GM12878 (cell line): Measurements from ENCODE around the gene TMOD2. TPM values are rescaled to one million over a fixed set of nuclear protein-coding genes. Genes with fewer than 3 reads are reported as not detected.

Experiments
- ATAC-seq: fragments of 200-7000 bp; cut with Tn5 transposase; 3 replicates; pipeline ENCODE4 v1.9.1; 2020; ENCODE audit warnings: mild to moderate bottlenecking, moderate library complexity
- BruUV-seq: library from RNA; stranded (reverse); fragments of 400-500 nt; replicated peaks from 2 replicates; lab custom pipeline; 2021; lab: Mats Ljungman, UMichigan
- CTCF ChIA-PET: fragments of 300-600 bp; sonication (Branson Sonifier 250); formaldehyde crosslinking; extraction: SDS; loops from one replicate; lab custom pipeline; 2021; ENCODE audit warnings: inconsistent platforms; lab: Yijun Ruan, JAX
- POLR2A ChIA-PET: fragments of 350-600 bp; formaldehyde crosslinking; extraction: SDS; loops from one replicate; lab custom pipeline; 2021; ENCODE audit warnings: inconsistent platforms; lab: Charles Lee
- RAD21 ChIA-PET: fragments of 300-600 bp; sonication (Branson Sonifier 250); formaldehyde crosslinking; loops from one replicate; lab custom pipeline; 2023; ENCODE audit warnings: antibody characterized with exemption; ENCODE audit not compliant: unreplicated experiment; lab: Charles Lee
- SMC1A ChIA-PET: fragments of 300-600 bp; sonication (Branson Sonifier 250); formaldehyde crosslinking; loops from one replicate; lab custom pipeline; 2023; ENCODE audit not compliant: unreplicated experiment, uncharacterized antibody; lab: Charles Lee
- DNase-seq: peaks from one replicate; pipeline ENCODE4 v3.0.0-alpha.2; 2011; ENCODE audit warnings: low read depth, low spot score
- FAIRE-seq: peaks from 3 replicates; lab custom pipeline; 2011; peaks lifted over from hg19 to GRCh38; lab: Jason Lieb, UNC
- H2AFZ ChIP-seq: 2 replicates; pipeline ENCODE4 v1.6.0; 2011; ENCODE audit warnings: low read depth, low read length, control low read depth; ENCODE audit not compliant: control insufficient read depth
- H3K27ac ChIP-seq: 2 replicates; pipeline ENCODE4 v1.5.1; 2011; ENCODE audit warnings: control low read depth; ENCODE audit not compliant: control insufficient read depth, insufficient read depth
- H3K27me3 ChIP-seq, 2 experiments: replicated peaks in 1 of 2; 2 replicates each; pipeline versions ENCODE4 v1.6.0 to v1.6.1; 2011; ENCODE audit warnings: low read length in 1 of 2; ENCODE audit not compliant: control insufficient read depth in 2 of 2, insufficient read depth in 2 of 2
- H3K36me3 ChIP-seq, 2 experiments: 2 replicates each; pipeline ENCODE4 v1.5.1; 2011; ENCODE audit warnings: low read length in 1 of 2; ENCODE audit not compliant: control insufficient read depth in 2 of 2, insufficient read depth in 2 of 2
- H3K4me1 ChIP-seq: 2 replicates; pipeline ENCODE4 v1.6.1; 2011; ENCODE audit warnings: mild to moderate bottlenecking, low read length, moderate library complexity, mixed read lengths; ENCODE audit not compliant: control insufficient read depth, insufficient read depth
- H3K4me2 ChIP-seq: 2 replicates; pipeline ENCODE4 v1.6.0; 2011; ENCODE audit warnings: control low read depth; ENCODE audit not compliant: control insufficient read depth, insufficient read depth
- H3K4me3 ChIP-seq: fragments of 200-600 bp; sonication (generic); 2 replicates; pipeline ENCODE4 v1.5.1; 2016
- H3K79me2 ChIP-seq: 2 replicates; pipeline ENCODE4 v1.6.0; 2011; ENCODE audit warnings: low read length; ENCODE audit not compliant: control insufficient read depth, insufficient read depth
- H3K9ac ChIP-seq: 2 replicates; pipeline ENCODE4 v1.8.0; 2011; ENCODE audit warnings: low read length, control low read depth, mixed read lengths; ENCODE audit not compliant: control insufficient read depth, insufficient read depth
- H3K9me3 ChIP-seq: replicated peaks from 3 replicates; pipeline ENCODE4 v1.5.1; 2011; ENCODE audit warnings: mild to moderate bottlenecking, low read length; ENCODE audit not compliant: control insufficient read depth, insufficient read depth
- H4K20me1 ChIP-seq: 2 replicates; pipeline ENCODE4 v1.6.0; 2011; ENCODE audit not compliant: control insufficient read depth, insufficient read depth
- BRCA1 ChIP-seq: IDR thresholded peaks from 2 replicates; pipeline ENCODE4 v1.6.1; 2011; ENCODE audit warnings: low read depth, low read length, improper control_type of control experiment
- CEBPB ChIP-seq, 2 experiments: fragments of 150-350 bp in 1 of 2; IDR thresholded peaks; 2 replicates each; pipeline ENCODE4 v1.6.1; 2012 to 2014; ENCODE audit warnings: low read depth in 2 of 2, low read length in 2 of 2, borderline replicate concordance in 1 of 2, inconsistent platforms in 1 of 2
- FOXK2 ChIP-seq: fragments of 450-650 bp; IDR thresholded peaks from 2 replicates; pipeline ENCODE4 v1.6.1; 2017; ENCODE audit warnings: mild to moderate bottlenecking, moderate library complexity
- FOXM1 ChIP-seq: IDR thresholded peaks from 2 replicates; pipeline ENCODE4 v1.6.1; 2012; ENCODE audit warnings: low read depth, mild to moderate bottlenecking, inconsistent platforms, low read length, moderate library complexity
- IRF4 ChIP-seq: IDR thresholded peaks from 2 replicates; pipeline ENCODE4 v1.6.1; 2011; ENCODE audit warnings: low read depth, low read length
- JUND ChIP-seq: IDR thresholded peaks from 2 replicates; pipeline ENCODE4 v1.6.1; 2012; ENCODE audit warnings: low read depth, mild to moderate bottlenecking, low read length, improper control_type of control experiment, moderate library complexity
- NFIC ChIP-seq: IDR thresholded peaks from 2 replicates; pipeline ENCODE4 v1.6.1; 2012; ENCODE audit warnings: low read depth, mild to moderate bottlenecking, inconsistent platforms, low read length, moderate library complexity
- NRF1 ChIP-seq: conservative IDR thresholded peaks from 2 replicates; pipeline ENCODE4 v1.6.1; 2011; ENCODE audit warnings: mild to moderate bottlenecking, low read depth, low read length, improper control_type of control experiment
- RAD21 ChIP-seq: IDR thresholded peaks from 2 replicates; pipeline ENCODE4 v1.6.1; 2011; ENCODE audit warnings: mild to moderate bottlenecking, low read depth, low read length, moderate library complexity; ENCODE audit not compliant: insufficient read depth
- SMAD1 ChIP-seq: fragments of 450-650 bp; IDR thresholded peaks from 2 replicates; pipeline ENCODE4 v1.6.1; 2018; ENCODE audit warnings: mild to moderate bottlenecking, low read depth; ENCODE audit not compliant: partially characterized antibody
- WGBS: methylation state at CpG from one replicate; pipeline ENCODE4 v1.1.6; 2016; ENCODE audit warnings: low lambda C conversion rate; ENCODE audit not compliant: insufficient replicate concordance, insufficient coverage; ENCODE audit errors: missing lambda C conversion rate; 5-methylcytosine and 5-hydroxymethylcytosine counted together
- in situ Hi-C: fragments of 300-500 bp; cut with MboI; formaldehyde crosslinking; loops from 9 replicates; pipeline ENCODE4 v1.14.3; 2018; ENCODE audit warnings: mixed read lengths
- intact Hi-C: fragments of 100-400 bp; cut with micrococcal nuclease; formaldehyde crosslinking; loops from one replicate; pipeline ENCODE4 v1.14.2; 2022; ENCODE audit not compliant: unreplicated experiment
- polyA plus RNA-seq, 11 experiments: library from polyadenylated mRNA; depleted of rRNA in 4 of 11; unstranded in 6 of 11; stranded (reverse) in 5 of 11; fragments of >200 nt; fragmentation: Nextera tagmentation in 4 of 11; fragmentation: Illumina TruSeq in 1 of 11; extraction: Ambion mirVana in 4 of 11; extraction: Trizol in 1 of 11; gene quantifications; 1 replicate in 1 of 11; 2 replicates in 10 of 11; pipeline versions ENCODE4 v1.2.1 to v1.2.3, GENCODE V29; 2011 to 2016; ENCODE audit warnings: inconsistent platforms in 2 of 11, missing spikeins in 2 of 11, low read depth in 1 of 11
- total RNA-seq, 4 experiments: library from RNA; depleted of rRNA in 3 of 4; stranded (reverse); fragments of >200 nt in 3 of 4; fragmentation: Illumina TruSeq in 1 of 4; extraction: Trizol in 1 of 4; gene quantifications; 2 replicates each; pipeline versions ENCODE4 v1.2.1 to v1.2.3, GENCODE V29; 2013 to 2021
- TF ChIP-seq, protein P1 (sequence below), 3 experiments: IDR thresholded peaks in 2 of 3; conservative IDR thresholded peaks in 1 of 3; 2 replicates each; pipeline ENCODE4 v1.5.1; 2011; ENCODE audit warnings: low read depth in 3 of 3, low read length in 3 of 3, mild to moderate bottlenecking in 3 of 3, control low read depth in 2 of 3, moderate library complexity in 2 of 3, inconsistent platforms in 1 of 3, mixed read lengths in 1 of 3; ENCODE audit not compliant: control insufficient read depth in 2 of 3, insufficient read depth in 1 of 3; ENCODE audit errors: extremely low read depth in 1 of 3
- TF ChIP-seq, protein P2 (sequence below): IDR thresholded peaks from 2 replicates; pipeline ENCODE4 v1.6.1; 2011; ENCODE audit warnings: low read depth, low read length, improper control_type of control experiment, borderline replicate concordance
- TF ChIP-seq, protein P3 (sequence below): IDR thresholded peaks from 2 replicates; pipeline ENCODE4 v1.6.1; 2012; ENCODE audit warnings: low read depth, low read length, improper control_type of control experiment

The TMOD2 gene
- total and polyA plus RNA-seq, 10 of the 15 experiments (the other 5 are each of a cell fraction or from before 2014, with no cell fraction given), result 0.61 to 15.2 (median 6.3) TPM

DNA sequence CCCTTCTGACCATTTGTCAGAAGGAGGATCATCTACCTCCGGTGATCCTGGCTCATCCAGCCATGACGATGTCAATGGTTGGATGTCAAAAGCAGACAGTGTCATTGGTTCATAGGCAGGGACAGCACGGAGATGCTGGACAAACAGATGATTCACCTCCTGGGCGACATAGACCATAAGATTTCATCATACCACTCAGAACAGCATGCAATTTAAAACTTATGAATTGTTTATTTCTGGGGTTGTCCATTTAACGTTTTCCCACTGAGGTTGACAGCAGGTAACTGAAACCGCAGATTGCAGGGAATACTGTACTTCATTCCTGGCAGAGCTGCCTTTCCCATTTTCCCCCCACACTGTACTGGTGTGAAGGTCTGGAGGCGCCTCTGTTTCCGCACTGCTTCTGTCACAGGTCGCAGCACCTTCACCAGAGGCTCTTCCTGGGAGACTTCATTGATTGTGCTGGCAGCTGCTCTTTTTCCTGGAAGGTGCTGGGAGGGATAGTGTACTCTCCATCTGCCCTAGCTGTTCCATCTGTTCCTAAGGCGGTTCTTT lies 45.5 kb downstream of the TMOD2 start:
- DNase-seq, result no peak
- intact Hi-C loops (no loop called here), in situ Hi-C loops (no loop called here)
- Histone ChIP-seq H3K9ac (no peak overlapping the region), H3K4me2 (no peak overlapping the region), H3K27me3 (no peaks in the 10 kb centered on the region), H4K20me1 (no peaks in the 10 kb centered on the region), H3K27ac (no peak overlapping the region), H3K4me3 (no peak overlapping the region), H3K4me1 (no peaks in the 10 kb centered on the region; the same call in 1 of the 2 replicates), H3K79me2 (no peaks in the 10 kb centered on the region), H2AFZ (no peak overlapping the region), H3K36me3 (no peaks in the 10 kb centered on the region), H3K9me3 (no peaks in the 10 kb centered on the region)
- ChIA-PET POLR2A (no interaction called here), CTCF (interaction anchor here (0.9 kb wide), 1 partner anchor 147 kb away, joined by 3 read pairs; no protein-coding TSS in a partner anchor), RAD21 (no interaction called here), SMC1A (no interaction called here)
- no peak for FAIRE-seq
- 98% methylated on average over 10 of the region's 10 CpGs for WGBS
- BruUV-seq, result no TSS peak
- no peak for ATAC-seq
- TF ChIP-seq NFIC (no peak), BRCA1 (no peak)
- TF ChIP-seq, protein P1, sequence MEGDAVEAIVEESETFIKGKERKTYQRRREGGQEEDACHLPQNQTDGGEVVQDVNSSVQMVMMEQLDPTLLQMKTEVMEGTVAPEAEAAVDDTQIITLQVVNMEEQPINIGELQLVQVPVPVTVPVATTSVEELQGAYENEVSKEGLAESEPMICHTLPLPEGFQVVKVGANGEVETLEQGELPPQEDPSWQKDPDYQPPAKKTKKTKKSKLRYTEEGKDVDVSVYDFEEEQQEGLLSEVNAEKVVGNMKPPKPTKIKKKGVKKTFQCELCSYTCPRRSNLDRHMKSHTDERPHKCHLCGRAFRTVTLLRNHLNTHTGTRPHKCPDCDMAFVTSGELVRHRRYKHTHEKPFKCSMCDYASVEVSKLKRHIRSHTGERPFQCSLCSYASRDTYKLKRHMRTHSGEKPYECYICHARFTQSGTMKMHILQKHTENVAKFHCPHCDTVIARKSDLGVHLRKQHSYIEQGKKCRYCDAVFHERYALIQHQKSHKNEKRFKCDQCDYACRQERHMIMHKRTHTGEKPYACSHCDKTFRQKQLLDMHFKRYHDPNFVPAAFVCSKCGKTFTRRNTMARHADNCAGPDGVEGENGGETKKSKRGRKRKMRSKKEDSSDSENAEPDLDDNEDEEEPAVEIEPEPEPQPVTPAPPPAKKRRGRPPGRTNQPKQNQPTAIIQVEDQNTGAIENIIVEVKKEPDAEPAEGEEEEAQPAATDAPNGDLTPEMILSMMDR (IDR thresholded peaks at IDR 0.05 in 2 of 3, conservative IDR thresholded peaks at IDR 0.05 in 1 of 3; ENCODE audit: control insufficient read depth in 2 of 3, extremely low read depth in 1 of 3, insufficient read depth in 1 of 3, low read depth in 3 of 3, low read length in 3 of 3), result no peak

DNA sequence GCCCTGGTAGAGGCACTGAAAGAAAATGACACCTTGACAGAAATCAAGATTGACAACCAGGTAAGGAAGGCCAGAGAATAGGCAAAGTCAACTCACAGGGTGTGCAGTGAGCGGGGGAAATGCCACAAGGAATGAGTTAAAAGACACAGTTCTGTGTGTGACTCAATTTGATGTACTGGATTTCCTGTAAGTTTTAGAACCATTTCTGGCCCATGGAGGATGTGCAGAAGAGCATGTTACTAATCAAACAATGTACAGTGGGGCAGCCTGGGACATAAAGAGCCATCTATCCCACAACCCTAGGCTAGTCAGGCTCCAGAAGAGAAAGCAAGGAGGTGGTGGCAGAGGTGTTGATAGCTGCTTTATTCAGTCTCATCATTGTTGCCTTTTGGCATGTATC lies 46.9 kb downstream of the TMOD2 start:
- Histone ChIP-seq H4K20me1 (no peaks in the 10 kb centered on the region), H3K9ac (no peak overlapping the region), H3K36me3 (no peaks in the 10 kb centered on the region), H3K27ac (no peak overlapping the region), H3K4me3 (no peak overlapping the region), H2AFZ (no peak overlapping the region), H3K4me1 (no peaks in the 10 kb centered on the region; the same call in 1 of the 2 replicates), H3K79me2 (no peaks in the 10 kb centered on the region), H3K27me3 (no peaks in the 10 kb centered on the region), H3K4me2 (no peak overlapping the region), H3K9me3 (no peaks in the 10 kb centered on the region)
- intact Hi-C loops (no loop called here), in situ Hi-C loops (no loop called here)
- FAIRE-seq (no peak), DNase-seq (no peak), ATAC-seq (no peak)
- BruUV-seq, result no TSS peak
- WGBS, result 95% methylated on average over 1 of the region's 1 CpG
- CTCF ChIA-PET, result interaction anchor here (0.6 kb wide), 1 partner anchor 432 kb away, joined by 3 read pairs; no protein-coding TSS in a partner anchor
- SMC1A ChIA-PET, result no interaction called here
- RAD21 ChIA-PET, result no interaction called here
- POLR2A ChIA-PET, result no interaction called here
- TF ChIP-seq IRF4 (no peak), SMAD1 (no peak), FOXK2 (no peak), JUND (no peak), NRF1 (no peak), RAD21 (no peak), CEBPB (IDR thresholded peaks at IDR 0.05; ENCODE audit: borderline replicate concordance in 1 of 2, low read depth in 2 of 2, low read length in 2 of 2) (no peak), FOXM1 (no peak)
- TF ChIP-seq, protein P2, sequence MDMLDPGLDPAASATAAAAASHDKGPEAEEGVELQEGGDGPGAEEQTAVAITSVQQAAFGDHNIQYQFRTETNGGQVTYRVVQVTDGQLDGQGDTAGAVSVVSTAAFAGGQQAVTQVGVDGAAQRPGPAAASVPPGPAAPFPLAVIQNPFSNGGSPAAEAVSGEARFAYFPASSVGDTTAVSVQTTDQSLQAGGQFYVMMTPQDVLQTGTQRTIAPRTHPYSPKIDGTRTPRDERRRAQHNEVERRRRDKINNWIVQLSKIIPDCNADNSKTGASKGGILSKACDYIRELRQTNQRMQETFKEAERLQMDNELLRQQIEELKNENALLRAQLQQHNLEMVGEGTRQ, result no peak
- TF ChIP-seq, protein P3, sequence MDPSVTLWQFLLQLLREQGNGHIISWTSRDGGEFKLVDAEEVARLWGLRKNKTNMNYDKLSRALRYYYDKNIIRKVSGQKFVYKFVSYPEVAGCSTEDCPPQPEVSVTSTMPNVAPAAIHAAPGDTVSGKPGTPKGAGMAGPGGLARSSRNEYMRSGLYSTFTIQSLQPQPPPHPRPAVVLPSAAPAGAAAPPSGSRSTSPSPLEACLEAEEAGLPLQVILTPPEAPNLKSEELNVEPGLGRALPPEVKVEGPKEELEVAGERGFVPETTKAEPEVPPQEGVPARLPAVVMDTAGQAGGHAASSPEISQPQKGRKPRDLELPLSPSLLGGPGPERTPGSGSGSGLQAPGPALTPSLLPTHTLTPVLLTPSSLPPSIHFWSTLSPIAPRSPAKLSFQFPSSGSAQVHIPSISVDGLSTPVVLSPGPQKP, result no peak
